H1 (cell line): ENCODE results near the gene ANKRD62. TPM values are rescaled to one million over a fixed set of nuclear protein-coding genes. Genes with fewer than 3 reads are reported as not detected.

Experiments used
- CBX5 ChIP-seq: fragments of 300-800, 300-1000 bp; sonication (generic); IDR thresholded peaks from 2 replicates; pipeline ENCODE4 v1.7.1; 2016; ENCODE audit warnings: antibody characterized with exemption, low read length, low read depth
- GTF2F1 ChIP-seq: IDR thresholded peaks from 2 replicates; pipeline ENCODE4 v1.6.1; 2012; ENCODE audit warnings: low read depth, low read length, improper control_type of control experiment, borderline replicate concordance
- KDM4A ChIP-seq: IDR thresholded peaks from one replicate; pipeline ENCODE4 v1.7.1; 2012; ENCODE audit warnings: low read depth, mild to moderate bottlenecking, moderate library complexity, low read length, inconsistent platforms; ENCODE audit not compliant: severe bottlenecking
- polyA plus RNA-seq, 7 experiments: library from polyadenylated mRNA; depleted of rRNA in 3 of 7; stranded (reverse) in 5 of 7; unstranded in 2 of 7; fragments of >200 nt in 5 of 7; fragments of 200-250 nt in 2 of 7; gene quantifications; 1 replicate in 5 of 7; 2 replicates in 1 of 7; 4 replicates in 1 of 7; pipeline versions ENCODE4 v1.2.1 to v1.2.3, GENCODE V29; 2011 to 2013; ENCODE audit warnings: missing spikeins in 2 of 7, mixed read lengths in 2 of 7
- total RNA-seq: library from RNA; stranded (reverse); fragmentation: NEBNext Ultra II Directional; extraction: Animal tissue kit (Norgen Biotek cat#: 25700); gene quantifications from 2 replicates; pipeline ENCODE4 v1.2.1, GENCODE V29; 2021

Gene ANKRD62
- total and polyA plus RNA-seq, 2 of the 8 experiments (the other 6 are each of a cell fraction or from before 2014, with no cell fraction given) = not detected

GRCh38 chr18:12091538-12092141 is 2.0 kb upstream of the ANKRD62 start (continued):
- TF ChIP-seq GTF2F1 = no peak
- no peak for TF ChIP-seq CBX5
- no peak for TF ChIP-seq KDM4A
- TF ChIP-seq, all 59 proteins: peak for 0
